Stimulated activated CD8-positive, alpha-beta memory T cell treated with anti-CD3 and anti-CD28 coated beads, Interleukin-7, amount 100 ng/mL, for 4 hours (primary cell): ENCODE data around the gene SSTR3.
"Not testable (repeated sequence)": the region's sequence is repeated elsewhere in the genome, so short reads cannot be mapped to it uniquely, and the experiment has no call there.

Experiments used
- DNase-seq, 2 donors: peaks; one replicate each; pipeline ENCODE4 v3.0.0-alpha.2; 2020; ENCODE audit warnings: low read depth in 2 of 2

Gene SSTR3

GRCh38 chr22:37181681-37182080 is 30.6 kb downstream of the SSTR3 start:
- DNase-seq = no peak

- no peak for DNase-seq
These were observed 31.6 kb downstream of the SSTR3 start for GRCh38 chr22:37180531-37181231.

- no peak for DNase-seq
These were observed 32.5 kb downstream of the SSTR3 start for GRCh38 chr22:37179622-37180420.

GRCh38 chr22:37179126-37179470 is 33.2 kb downstream of the SSTR3 start:
- DNase-seq = no peak

GRCh38 chr22:37178350-37179125 is 33.7 kb downstream of the SSTR3 start:
- no peak for DNase-seq

- DNase-seq = no peak
These were observed 34.5 kb downstream of the SSTR3 start for GRCh38 chr22:37177755-37178154.

GRCh38 chr22:37177221-37177620 is 35.1 kb downstream of the SSTR3 start:
- DNase-seq = no peak

- DNase-seq = no peak
These were observed 35.7 kb downstream of the SSTR3 start for GRCh38 chr22:37176464-37177061.

GRCh38 chr22:37175414-37176281 is 36.6 kb downstream of the SSTR3 start:
- no peak for DNase-seq

- DNase-seq = no peak
These were observed 37.3 kb downstream of the SSTR3 start for GRCh38 chr22:37174964-37175363.

- no peak for DNase-seq
These were observed 38.6 kb downstream of the SSTR3 start for GRCh38 chr22:37173709-37174108.

- DNase-seq = no peak
These were observed 39.7 kb downstream of the SSTR3 start for GRCh38 chr22:37172266-37173245.

- DNase-seq = no peak
These were observed 40.6 kb downstream of the SSTR3 start for GRCh38 chr22:37171662-37172061.

- not testable (repeated sequence) for DNase-seq
These were observed 41.4 kb downstream of the SSTR3 start for GRCh38 chr22:37170689-37171405.

- no peak for DNase-seq
These were observed 42.2 kb downstream of the SSTR3 start for GRCh38 chr22:37169947-37170688.

GRCh38 chr22:37169406-37169805 is 42.9 kb downstream of the SSTR3 start:
- DNase-seq = no peak

GRCh38 chr22:37167981-37168647 is 44.2 kb downstream of the SSTR3 start:
- no peak for DNase-seq
